Neuronal stem cell (in vitro differentiated cells): ENCODE measurements around the gene CD300LD.

Experiments used
- DNase-seq: peaks from one replicate; pipeline ENCODE4 v3.0.0-alpha.2; 2013; ENCODE audit warnings: low spot score
- H2AFZ ChIP-seq: one replicate; pipeline ENCODE4 v1.6.1; 2013; ENCODE audit warnings: mild to moderate bottlenecking, low read length, inconsistent platforms
- H2AK5ac ChIP-seq: 2 replicates; pipeline ENCODE4 v1.6.1; 2013; ENCODE audit warnings: low read depth, mild to moderate bottlenecking, inconsistent platforms, low read length, moderate library complexity, mixed read lengths
- H2BK120ac ChIP-seq: 2 replicates; pipeline ENCODE4 v1.6.1; 2013; ENCODE audit warnings: low read depth, mild to moderate bottlenecking, inconsistent platforms, low read length, moderate library complexity, mixed read lengths
- H2BK12ac ChIP-seq: one replicate; pipeline ENCODE4 v1.6.1; 2013; ENCODE audit warnings: low read length, inconsistent platforms
- H2BK15ac ChIP-seq: 2 replicates; pipeline ENCODE4 v1.6.1; 2013; ENCODE audit warnings: mild to moderate bottlenecking, low read length, inconsistent platforms, mixed read lengths
- H2BK5ac ChIP-seq: one replicate; pipeline ENCODE4 v1.6.1; 2013; ENCODE audit warnings: inconsistent platforms, mild to moderate bottlenecking, low read length, moderate library complexity
- H3K14ac ChIP-seq: one replicate; pipeline ENCODE4 v1.6.1; 2013; ENCODE audit warnings: low read length, inconsistent platforms
- H3K18ac ChIP-seq: 2 replicates; pipeline ENCODE4 v1.6.1; 2013; ENCODE audit warnings: low read length, inconsistent platforms
- H3K23ac ChIP-seq: 2 replicates; pipeline ENCODE4 v1.6.1; 2013; ENCODE audit warnings: low read depth, mild to moderate bottlenecking, mixed read lengths, low read length, inconsistent platforms; ENCODE audit not compliant: poor library complexity
- H3K27ac ChIP-seq: replicated peaks from 3 replicates; pipeline ENCODE4 v1.5.1; 2013; ENCODE audit warnings: low read length, inconsistent platforms
- H3K27me3 ChIP-seq, 3 experiments: 2 replicates each; pipeline ENCODE4 v1.6.1; 2013; ENCODE audit warnings: low read length in 3 of 3, mild to moderate bottlenecking in 2 of 3, inconsistent platforms in 1 of 3, low read depth in 1 of 3, mixed read lengths in 1 of 3, moderate library complexity in 1 of 3; ENCODE audit not compliant: control insufficient read depth in 3 of 3, insufficient read depth in 3 of 3
- H3K36me3 ChIP-seq, 2 donors: replicated peaks in 1 of 2; 2 replicates each; pipeline ENCODE4 v1.6.1; 2013; ENCODE audit warnings: low read length in 2 of 2; ENCODE audit not compliant: control insufficient read depth in 2 of 2, insufficient read depth in 2 of 2
- H3K4ac ChIP-seq: 2 replicates; pipeline ENCODE4 v1.6.1; 2013; ENCODE audit warnings: inconsistent platforms, mild to moderate bottlenecking, low read length, moderate library complexity
- H3K4me1 ChIP-seq, 2 donors: 1 replicate in 1 of 2; 2 replicates in 1 of 2; pipeline ENCODE4 v1.6.1; 2013; ENCODE audit warnings: low read length in 2 of 2, low read depth in 1 of 2; ENCODE audit not compliant: control insufficient read depth in 2 of 2, insufficient read depth in 1 of 2
- H3K4me2 ChIP-seq: one replicate; pipeline ENCODE4 v1.6.1; 2013; ENCODE audit warnings: mild to moderate bottlenecking, low read length, inconsistent platforms; ENCODE audit not compliant: insufficient read depth, poor library complexity, severe bottlenecking
- H3K4me3 ChIP-seq, 2 donors: 2 replicates each; pipeline ENCODE4 v1.5.1; 2013; ENCODE audit warnings: low read length in 2 of 2, mild to moderate bottlenecking in 2 of 2, inconsistent platforms in 1 of 2, moderate library complexity in 1 of 2
- H3K79me1 ChIP-seq: one replicate; pipeline ENCODE4 v1.6.1; 2013; ENCODE audit warnings: low read depth, mild to moderate bottlenecking, inconsistent platforms, low read length, moderate library complexity
- H3K9ac ChIP-seq: one replicate; pipeline ENCODE4 v1.6.1; 2013; ENCODE audit warnings: mild to moderate bottlenecking, low read depth, low read length, inconsistent platforms; ENCODE audit not compliant: poor library complexity
- H3K9me3 ChIP-seq, 2 donors: replicated peaks in 1 of 2; 2 replicates each; pipeline versions ENCODE3 to v1.6.1; 2013; ENCODE audit warnings: low read length in 2 of 2, mild to moderate bottlenecking in 2 of 2, inconsistent platforms in 1 of 2, low read depth in 1 of 2, mixed read lengths in 1 of 2, moderate library complexity in 1 of 2; ENCODE audit not compliant: control insufficient read depth in 2 of 2, insufficient read depth in 1 of 2
- H4K8ac ChIP-seq: one replicate; pipeline ENCODE4 v1.6.1; 2013; ENCODE audit warnings: low read depth, mild to moderate bottlenecking, inconsistent platforms, low read length, moderate library complexity
- H4K91ac ChIP-seq: one replicate; pipeline ENCODE4 v1.6.1; 2013; ENCODE audit warnings: low read length, low read depth, mild to moderate bottlenecking, inconsistent platforms; ENCODE audit not compliant: poor library complexity
- WGBS, 2 donors: extraction: QIAGEN DNeasy Blood & Tissue Kit; methylation state at CpG; one replicate each; pipeline ENCODE4 v1.1.7; 2013; ENCODE audit warnings: missing lambda C conversion rate in 2 of 2, mixed read lengths in 1 of 2; ENCODE audit not compliant: insufficient read length in 2 of 2, insufficient replicate concordance in 1 of 2; ENCODE audit errors: extremely low coverage in 2 of 2; 5-methylcytosine and 5-hydroxymethylcytosine counted together

CD300LD gene

GRCh38 chr17:74582633-74583032 is 9.4 kb downstream of the CD300LD start:
- no peak overlapping the region for H4K91ac ChIP-seq
- peaks cover 0 to 4% of the 10 kb centered on the region in 2 donors for H3K9me3 ChIP-seq
- no peaks in the 10 kb centered on the region for H3K27me3 ChIP-seq

GRCh38 chr17:74579900-74580299 is 12.2 kb downstream of the CD300LD start:
- no peak overlapping the region for H3K9ac ChIP-seq
- H3K27ac ChIP-seq, result no peak overlapping the region
- H3K4me2 ChIP-seq, result no peak overlapping the region
- no peak overlapping the region for H3K4me3 ChIP-seq
- H3K14ac ChIP-seq, result no peak overlapping the region
- peaks cover 0 to 4% of the 10 kb centered on the region in 2 donors for H3K4me1 ChIP-seq
- no peak overlapping the region for H2AK5ac ChIP-seq
- no peak for DNase-seq
- peaks cover 0 to 4% of the 10 kb centered on the region in 2 donors for H3K9me3 ChIP-seq
- no peak overlapping the region for H2BK12ac ChIP-seq
- no peak overlapping the region for H2AFZ ChIP-seq
- no peaks in the 10 kb centered on the region for H3K79me1 ChIP-seq
- H3K36me3 ChIP-seq, result no peaks in the 10 kb centered on the region
- H3K23ac ChIP-seq, result no peak overlapping the region
- H4K91ac ChIP-seq, result no peak overlapping the region
- WGBS, 2 donors, result no CpG with 5 or more reads among the region's 7 CpGs
- no peak overlapping the region for H2BK15ac ChIP-seq
- no peak overlapping the region for H3K18ac ChIP-seq
- no peak overlapping the region for H2BK5ac ChIP-seq
- no peak overlapping the region for H4K8ac ChIP-seq
- no peaks in the 10 kb centered on the region for H3K27me3 ChIP-seq
- no peak overlapping the region for H2BK120ac ChIP-seq
- no peak overlapping the region for H3K4ac ChIP-seq

More at GRCh38 chr17:74582633-74583032, 9.4 kb downstream of the CD300LD start:
- no CpG with 5 or more reads among the region's 10 CpGs for WGBS, 2 donors
- Histone ChIP-seq H2BK12ac (no peak overlapping the region), H3K36me3 (no peaks in the 10 kb centered on the region), H3K23ac (no peak overlapping the region), H2BK15ac (no peak overlapping the region), H3K4me3 (no peak overlapping the region), H2AK5ac (no peak overlapping the region), H2AFZ (no peak overlapping the region), H3K14ac (no peak overlapping the region), H3K9ac (no peak overlapping the region), H3K18ac (no peak overlapping the region), H3K79me1 (no peaks in the 10 kb centered on the region), H2BK120ac (no peak overlapping the region), H3K4ac (no peak overlapping the region), H3K4me1 (peaks cover 0 to 6% of the 10 kb centered on the region in 2 donors), H3K4me2 (no peak overlapping the region), H4K8ac (no peak overlapping the region), H2BK5ac (no peak overlapping the region), H3K27ac (no peak overlapping the region)
- DNase-seq, result no peak

- Histone ChIP-seq H3K23ac (no peak overlapping the region), H3K4me3 (no peak overlapping the region), H3K4me2 (no peak overlapping the region), H3K27me3 (no peaks in the 10 kb centered on the region), H3K36me3 (no peaks in the 10 kb centered on the region), H3K9ac (no peak overlapping the region), H2BK120ac (no peak overlapping the region), H3K27ac (no peak overlapping the region), H3K14ac (no peak overlapping the region), H2AFZ (no peak overlapping the region), H3K18ac (no peak overlapping the region), H3K4ac (no peak overlapping the region), H4K8ac (no peak overlapping the region), H3K9me3 (peaks cover 0 to under 1% of the 10 kb centered on the region in 2 donors), H2BK5ac (no peak overlapping the region), H2BK12ac (no peak overlapping the region), H2AK5ac (no peak overlapping the region), H3K4me1 (no peaks in the 10 kb centered on the region), H2BK15ac (no peak overlapping the region), H4K91ac (no peak overlapping the region), H3K79me1 (no peaks in the 10 kb centered on the region)
- DNase-seq, result no peak
- WGBS, 2 donors, result no CpG with 5 or more reads among the region's 9 CpGs
These were observed 13.1 kb downstream of the CD300LD start for GRCh38 chr17:74578979-74579378.

GRCh38 chr17:74574489-74575142 is 17.5 kb downstream of the CD300LD start:
- no peaks in the 10 kb centered on the region for H3K9me3 ChIP-seq
- no peaks in the 10 kb centered on the region for H3K4me1 ChIP-seq
- H4K91ac ChIP-seq, result no peak overlapping the region
- H3K9ac ChIP-seq, result no peak overlapping the region
- no peak overlapping the region for H2AK5ac ChIP-seq
- H3K4ac ChIP-seq, result no peak overlapping the region
- no peak overlapping the region for H2BK15ac ChIP-seq
- no peaks in the 10 kb centered on the region for H3K36me3 ChIP-seq
- H3K4me2 ChIP-seq, result no peak overlapping the region
- no CpG with 5 or more reads among the region's 5 CpGs for WGBS, 2 donors
- no peak overlapping the region for H2BK120ac ChIP-seq
- no peak overlapping the region for H3K4me3 ChIP-seq
- no peak overlapping the region for H3K27ac ChIP-seq
- H2BK12ac ChIP-seq, result no peak overlapping the region
- no peak overlapping the region for H3K23ac ChIP-seq
- peaks cover 0 to 5% (median 0%) of the 10 kb centered on the region in 3 experiments for H3K27me3 ChIP-seq
- H2BK5ac ChIP-seq, result no peak overlapping the region
- H3K79me1 ChIP-seq, result no peaks in the 10 kb centered on the region
- no peak overlapping the region for H4K8ac ChIP-seq
- no peak for DNase-seq
- no peak overlapping the region for H3K14ac ChIP-seq
- no peak overlapping the region for H2AFZ ChIP-seq
- H3K18ac ChIP-seq, result no peak overlapping the region
